Glutamatergic neuron (in vitro differentiated cells): ENCODE data around the gene GGPS1. TPM values are rescaled to one million over a fixed set of nuclear protein-coding genes. Genes with fewer than 3 reads are reported as not detected.
"Not testable (repeated sequence)": the region's sequence is repeated elsewhere in the genome, so short reads cannot be mapped to it uniquely, and the experiment has no call there.

Source experiments
- DNase-seq: peaks from one replicate; pipeline ENCODE4 v3.0.0; 2022
- H3K27ac Mint-ChIP-seq: one replicate; pipeline ENCODE4 v1.8.0; 2020; ENCODE audit warnings: mild to moderate bottlenecking, mixed read lengths, inconsistent platforms; ENCODE audit not compliant: unreplicated experiment
- H3K27me3 Mint-ChIP-seq: one replicate; pipeline ENCODE4 v1.8.0; 2020; ENCODE audit warnings: mild to moderate bottlenecking, moderate library complexity, mixed read lengths, inconsistent platforms; ENCODE audit not compliant: unreplicated experiment
- H3K36me3 Mint-ChIP-seq: one replicate; pipeline ENCODE4 v1.8.0; 2020; ENCODE audit warnings: mild to moderate bottlenecking, mixed read lengths, inconsistent platforms; ENCODE audit not compliant: unreplicated experiment
- H3K4me1 Mint-ChIP-seq: one replicate; pipeline ENCODE4 v1.8.0; 2020; ENCODE audit warnings: mild to moderate bottlenecking, low read depth, mixed read lengths, inconsistent platforms; ENCODE audit not compliant: unreplicated experiment
- H3K4me3 Mint-ChIP-seq: one replicate; pipeline ENCODE4 v1.8.0; 2020; ENCODE audit warnings: mild to moderate bottlenecking, mixed read lengths, inconsistent platforms; ENCODE audit not compliant: unreplicated experiment
- H3K9me3 Mint-ChIP-seq: one replicate; pipeline ENCODE4 v1.8.0; 2020; ENCODE audit warnings: mild to moderate bottlenecking, moderate library complexity, mixed read lengths, inconsistent platforms; ENCODE audit not compliant: unreplicated experiment
- CTCF ChIP-seq: fragments of 200-600 bp; sonication (generic); IDR thresholded peaks from one replicate; pipeline ENCODE4 v1.5.0; 2021; ENCODE audit not compliant: partially characterized antibody, unreplicated experiment
- total RNA-seq: library from RNA; stranded (reverse); fragmentation: NEBNext Ultra II Directional; extraction: Animal tissue kit (Norgen Biotek cat#: 25700); gene quantifications from one replicate; pipeline ENCODE4 v1.2.1, GENCODE V29; 2021; ENCODE audit not compliant: unreplicated experiment

Gene GGPS1
- total RNA-seq, 1 donor from 2014 or later = 53.0 TPM

DNA sequence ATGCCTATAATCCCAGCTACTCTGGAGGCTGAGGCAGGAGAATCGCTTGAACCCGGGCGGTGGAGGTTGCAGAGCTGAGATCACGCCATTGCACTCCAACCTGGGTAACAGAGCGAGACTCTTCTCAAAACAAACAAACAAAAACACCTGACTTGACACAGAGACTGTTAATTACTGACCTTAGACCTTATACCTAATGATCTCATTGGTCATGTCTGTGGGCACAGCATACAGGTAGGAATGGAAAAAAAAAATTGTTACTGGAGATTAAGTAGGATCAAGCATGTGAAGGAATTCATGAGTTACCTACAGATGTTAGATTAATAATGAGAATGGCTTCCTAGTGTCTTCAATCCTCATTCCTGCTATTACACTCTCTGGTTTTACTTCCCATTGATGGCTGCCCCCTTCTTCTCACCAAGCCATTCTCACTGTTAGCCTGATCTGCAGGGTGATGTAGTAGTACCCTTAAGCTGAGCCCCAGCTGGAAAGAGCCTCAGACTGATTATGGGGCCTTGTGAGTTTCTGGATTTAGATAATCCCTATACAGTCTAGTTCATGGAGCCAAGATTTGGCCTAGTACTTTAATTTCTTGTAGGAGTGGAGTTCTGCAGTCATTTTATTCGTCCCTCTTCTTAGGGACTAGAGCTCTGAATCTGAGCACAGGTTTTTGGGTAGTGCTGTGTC, 47.7 kb downstream of the GGPS1 start:
- TF ChIP-seq CTCF = no peak
- no peak overlapping the region for H3K27ac Mint-ChIP-seq
- peaks cover 1% of the 10 kb centered on the region for H3K9me3 Mint-ChIP-seq
- no peak overlapping the region for H3K4me3 Mint-ChIP-seq
- no peaks in the 10 kb centered on the region for H3K27me3 Mint-ChIP-seq
- H3K36me3 Mint-ChIP-seq = no peaks in the 10 kb centered on the region
- no peaks in the 10 kb centered on the region for H3K4me1 Mint-ChIP-seq
- no peak for DNase-seq

GRCh38 chr1:235378134-235378735, 49.9 kb downstream of the GGPS1 start:
- not testable (repeated sequence) for DNase-seq, H3K4me1 Mint-ChIP-seq, H3K27me3 Mint-ChIP-seq, H3K4me3 Mint-ChIP-seq, H3K27ac Mint-ChIP-seq, H3K36me3 Mint-ChIP-seq, H3K9me3 Mint-ChIP-seq

GRCh38 chr1:235381955-235382739, 53.8 kb downstream of the GGPS1 start:
- H3K9me3 Mint-ChIP-seq, H3K27me3 Mint-ChIP-seq, H3K36me3 Mint-ChIP-seq, H3K4me3 Mint-ChIP-seq, DNase-seq, H3K27ac Mint-ChIP-seq, H3K4me1 Mint-ChIP-seq: not testable (repeated sequence)

GRCh38 chr1:235385633-235386032, 57.3 kb downstream of the GGPS1 start:
- H3K27ac Mint-ChIP-seq, H3K27me3 Mint-ChIP-seq, H3K4me1 Mint-ChIP-seq, H3K4me3 Mint-ChIP-seq, DNase-seq, H3K9me3 Mint-ChIP-seq: not testable (repeated sequence)
- peaks cover 11% of the 10 kb centered on the region for H3K36me3 Mint-ChIP-seq

- no peak overlapping the region for H3K27ac Mint-ChIP-seq
- no peaks in the 10 kb centered on the region for H3K4me1 Mint-ChIP-seq
- H3K36me3 Mint-ChIP-seq = peaks cover 11% of the 10 kb centered on the region
- H3K27me3 Mint-ChIP-seq = no peaks in the 10 kb centered on the region
- H3K9me3 Mint-ChIP-seq = peaks cover 3% of the 10 kb centered on the region
- no peak for TF ChIP-seq CTCF
- DNase-seq = no peak
- H3K4me3 Mint-ChIP-seq = no peak overlapping the region
Observed at GRCh38 chr1:235391874-235392273, 63.5 kb downstream of the GGPS1 start.

Other genes with a start within 250 kb of the GGPS1 start
- gene TOMM20, start 199.7 kb upstream of the GGPS1 start, total RNA-seq = 166 TPM
- gene RBM34, start 167.3 kb upstream of the GGPS1 start, total RNA-seq = 94.2 TPM
- 65.9 TPM for gene ARID4B, start 391 bp upstream of the GGPS1 start, total RNA-seq
- 30.7 TPM for gene TBCE, start 38.9 kb downstream of the GGPS1 start, total RNA-seq
- 12.3 TPM for gene B3GALNT2, start 175.9 kb downstream of the GGPS1 start, total RNA-seq